WI38 (cell line): ENCODE measurements around the gene BRINP1.

Experiments
- H3K4me3 ChIP-seq: 2 replicates; pipeline ENCODE4 v1.5.1; 2011; ENCODE audit warnings: low read depth, mild to moderate bottlenecking, control low read depth, low read length
- CTCF ChIP-seq: IDR thresholded peaks from 2 replicates; pipeline ENCODE4 v1.5.1; 2012; ENCODE audit warnings: low read depth, mild to moderate bottlenecking, control low read depth, low read length

BRINP1 gene

GRCh38 chr9:119367683-119368075, 1.6 kb downstream of the BRINP1 start:
- no peak overlapping the region for H3K4me3 ChIP-seq
- TF ChIP-seq CTCF: no peak

DNA sequence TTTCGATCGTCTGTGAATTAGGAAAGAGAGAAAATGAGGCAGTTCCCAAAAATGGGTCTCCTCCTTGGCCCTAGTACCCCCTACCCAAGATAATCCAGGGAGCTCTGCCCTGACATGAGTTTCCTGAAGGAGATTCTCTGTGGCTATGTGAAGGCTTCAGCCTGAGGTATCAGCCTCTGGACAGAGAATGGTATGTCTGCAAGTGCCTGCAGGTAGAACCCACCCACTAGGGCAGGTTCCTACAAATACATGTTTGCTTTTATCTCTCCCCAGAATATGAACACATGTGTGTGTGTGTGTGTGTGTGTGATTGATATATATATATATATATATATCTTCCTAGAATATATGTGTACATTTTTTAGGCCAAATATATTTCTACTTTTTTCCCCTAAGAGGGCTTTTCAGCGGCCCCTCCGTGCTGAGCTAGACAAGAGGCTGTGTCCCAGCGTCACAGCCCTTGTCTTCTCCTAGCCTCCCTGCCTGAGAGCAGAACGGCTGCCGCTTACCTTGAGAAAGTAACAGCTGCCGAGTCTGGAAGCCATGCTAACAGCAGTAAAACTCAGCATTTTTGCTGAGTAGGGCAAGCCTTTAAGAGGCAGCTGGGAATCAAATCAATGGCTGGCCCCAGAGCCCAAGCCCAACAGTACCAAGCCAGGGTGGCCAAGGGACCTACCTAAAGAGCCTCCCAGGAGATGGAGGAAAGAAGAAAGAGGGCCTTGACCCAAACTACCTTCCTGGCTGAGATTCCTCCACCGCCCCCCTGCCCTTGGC, 2.1 kb downstream of the BRINP1 start:
- TF ChIP-seq CTCF: no peak
- no peak overlapping the region for H3K4me3 ChIP-seq

DNA sequence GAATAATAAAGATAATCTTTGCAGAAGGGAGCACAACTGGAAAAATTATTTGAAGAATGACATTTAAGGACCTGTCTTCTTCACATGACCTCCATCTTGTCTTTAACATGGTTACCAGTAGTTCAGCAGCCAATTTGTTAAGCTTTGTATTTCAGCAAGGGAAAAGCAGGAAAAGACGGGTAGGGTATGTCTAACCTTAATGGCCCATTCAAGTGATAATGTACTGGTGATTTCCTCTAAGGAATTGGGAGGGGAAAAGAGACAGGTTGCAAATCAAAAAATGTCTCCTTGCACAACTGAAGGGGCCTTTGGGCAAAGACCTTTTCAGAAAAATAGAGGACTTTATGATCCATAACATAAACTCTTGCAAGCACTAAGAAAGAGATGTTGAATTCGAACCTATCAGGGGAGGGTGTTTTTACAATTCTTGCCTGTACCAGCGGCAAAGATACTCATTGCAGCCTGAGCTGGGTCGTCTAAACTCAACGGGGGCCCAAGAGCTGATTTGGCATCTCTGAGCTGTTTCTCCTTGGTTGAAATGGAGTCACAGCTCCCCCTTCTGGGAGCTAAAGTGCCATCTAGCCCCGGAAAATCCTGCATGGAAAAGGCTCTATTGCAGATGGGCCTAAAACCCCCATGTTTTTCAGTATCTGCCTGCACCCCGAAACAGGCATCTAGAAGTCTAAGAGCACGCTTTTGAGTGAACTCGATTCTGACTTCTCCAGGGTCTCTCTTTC, 3.8 kb downstream of the BRINP1 start:
- no peak for TF ChIP-seq CTCF
- H3K4me3 ChIP-seq: no peak overlapping the region

DNA sequence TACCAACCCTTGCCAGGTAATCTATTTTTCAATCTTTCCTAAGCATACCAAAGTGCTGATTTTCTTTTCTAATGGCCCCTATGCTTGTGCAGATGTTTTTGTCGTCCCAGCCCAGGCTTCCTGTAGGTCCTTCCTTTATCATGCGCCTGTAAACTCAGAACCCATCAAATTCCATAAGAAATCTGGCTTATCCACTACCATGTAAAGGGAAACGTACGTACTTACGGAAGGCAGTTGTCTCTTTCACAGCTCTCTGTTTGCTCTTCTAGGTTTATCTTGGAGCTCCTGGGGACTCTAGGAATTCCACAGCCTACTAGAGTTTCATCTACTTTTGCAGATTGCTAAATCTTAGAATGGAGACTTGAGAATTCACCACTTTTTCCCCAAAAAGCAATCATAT, 9.0 kb downstream of the BRINP1 start:
- H3K4me3 ChIP-seq: no peak overlapping the region
- no peak for TF ChIP-seq CTCF

DNA sequence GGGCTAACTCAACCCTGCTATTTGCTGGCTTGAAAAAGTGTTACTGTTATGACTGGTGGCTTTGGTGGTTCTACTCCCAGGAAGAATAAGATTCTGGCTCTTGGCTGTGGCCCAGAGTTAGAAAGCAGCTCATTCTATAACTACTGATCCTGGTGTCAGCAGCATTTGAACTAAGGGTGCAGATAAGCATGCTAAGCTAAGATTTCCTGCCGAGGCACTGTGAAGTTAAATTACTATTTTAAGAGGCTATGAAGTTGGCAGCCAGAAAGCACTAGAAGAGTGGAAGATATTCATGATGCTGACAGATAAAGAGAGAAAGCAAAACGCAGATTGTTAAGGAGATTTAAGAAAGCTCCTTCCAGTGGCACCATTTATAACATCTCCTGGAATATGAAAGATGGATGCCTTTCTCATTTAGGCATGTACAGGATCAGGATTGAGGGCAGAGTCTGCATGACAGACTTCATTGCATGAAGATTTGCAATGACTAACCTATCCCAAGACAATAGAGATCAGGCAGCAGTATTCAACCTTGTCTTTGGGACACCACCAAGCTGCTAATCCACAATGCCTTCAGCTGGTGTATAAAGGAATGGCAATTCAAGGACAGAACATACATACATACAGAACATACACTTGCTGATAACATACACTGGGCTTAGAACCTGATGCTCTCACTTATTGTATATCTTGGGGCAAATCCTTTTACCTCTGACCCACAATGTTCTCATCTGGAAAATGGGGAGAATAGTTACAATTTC, 11.7 kb downstream of the BRINP1 start:
- no peak for TF ChIP-seq CTCF
- H3K4me3 ChIP-seq: no peak overlapping the region

GRCh38 chr9:119349351-119349825, 19.8 kb downstream of the BRINP1 start:
- TF ChIP-seq CTCF: no peak
- H3K4me3 ChIP-seq: no peak overlapping the region
